ENCODE measurements around the gene FAM219A.

DNA sequence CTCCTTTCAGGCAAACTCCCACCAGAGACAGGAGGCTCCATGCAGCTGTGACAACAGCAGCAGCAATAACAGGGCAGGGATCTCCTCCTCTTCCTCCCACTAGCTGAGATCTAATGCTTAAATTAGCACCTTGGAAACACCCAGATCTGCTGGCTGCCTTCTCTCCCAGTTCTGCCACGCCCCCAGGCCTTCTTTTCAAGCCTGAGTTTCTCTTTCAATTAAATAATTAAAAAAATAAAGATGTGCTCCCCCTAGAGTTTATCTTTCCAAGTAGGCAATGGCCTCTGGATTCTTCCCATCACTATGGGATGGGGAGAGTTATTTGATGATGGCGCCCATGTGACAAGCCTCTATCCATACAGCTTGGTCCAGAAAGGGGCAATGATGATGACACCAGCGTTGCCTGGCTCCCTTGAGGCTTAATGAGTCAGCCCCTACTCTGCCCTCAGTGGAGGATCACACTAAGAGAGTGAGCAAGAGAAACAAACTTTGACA lies 3.8 kb downstream of the FAM219A start:
- TF ChIP-seq, protein P1, sequence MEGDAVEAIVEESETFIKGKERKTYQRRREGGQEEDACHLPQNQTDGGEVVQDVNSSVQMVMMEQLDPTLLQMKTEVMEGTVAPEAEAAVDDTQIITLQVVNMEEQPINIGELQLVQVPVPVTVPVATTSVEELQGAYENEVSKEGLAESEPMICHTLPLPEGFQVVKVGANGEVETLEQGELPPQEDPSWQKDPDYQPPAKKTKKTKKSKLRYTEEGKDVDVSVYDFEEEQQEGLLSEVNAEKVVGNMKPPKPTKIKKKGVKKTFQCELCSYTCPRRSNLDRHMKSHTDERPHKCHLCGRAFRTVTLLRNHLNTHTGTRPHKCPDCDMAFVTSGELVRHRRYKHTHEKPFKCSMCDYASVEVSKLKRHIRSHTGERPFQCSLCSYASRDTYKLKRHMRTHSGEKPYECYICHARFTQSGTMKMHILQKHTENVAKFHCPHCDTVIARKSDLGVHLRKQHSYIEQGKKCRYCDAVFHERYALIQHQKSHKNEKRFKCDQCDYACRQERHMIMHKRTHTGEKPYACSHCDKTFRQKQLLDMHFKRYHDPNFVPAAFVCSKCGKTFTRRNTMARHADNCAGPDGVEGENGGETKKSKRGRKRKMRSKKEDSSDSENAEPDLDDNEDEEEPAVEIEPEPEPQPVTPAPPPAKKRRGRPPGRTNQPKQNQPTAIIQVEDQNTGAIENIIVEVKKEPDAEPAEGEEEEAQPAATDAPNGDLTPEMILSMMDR (conservative IDR thresholded peaks at IDR 0.05 in 1 of 2, IDR thresholded peaks at IDR 0.05 in 1 of 2; ENCODE audit: low read depth in 1 of 2, low read length in 2 of 2) = peak in 1 of 2 donors; percentile 17
- no peak for TF ChIP-seq EZH2 (IDR thresholded peaks at IDR 0.05; ENCODE audit: low read length, missing control alignments)

All from fibroblast of lung (primary cell).